GM21515 (cell line): ENCODE data around the gene LLGL1.

Experiments used
- ATAC-seq: cut with Tn5 transposase; IDR thresholded peaks from one replicate; pipeline ENCODE4 v1.9.1; 2021; ENCODE audit not compliant: unreplicated experiment

LLGL1 gene

GRCh38 chr17:18229254-18229653 is 3.8 kb downstream of the LLGL1 start:
- ATAC-seq = no peak

- no peak for ATAC-seq
These were observed 4.3 kb downstream of the LLGL1 start for GRCh38 chr17:18229771-18230170.

- no peak for ATAC-seq
These were observed 5.1 kb downstream of the LLGL1 start for GRCh38 chr17:18230288-18231141.

- ATAC-seq = no peak
These were observed 5.7 kb downstream of the LLGL1 start for GRCh38 chr17:18231164-18231563.

- ATAC-seq = no peak
These were observed 8.5 kb downstream of the LLGL1 start for GRCh38 chr17:18233803-18234518.

GRCh38 chr17:18234853-18235380 is 9.5 kb downstream of the LLGL1 start:
- no peak for ATAC-seq

GRCh38 chr17:18235743-18236256 is 10.4 kb downstream of the LLGL1 start:
- ATAC-seq = no peak

GRCh38 chr17:18236494-18236893 is 11.1 kb downstream of the LLGL1 start:
- ATAC-seq = no peak

- no peak for ATAC-seq
These were observed 12.0 kb downstream of the LLGL1 start for GRCh38 chr17:18237461-18237860.

- no peak for ATAC-seq
These were observed 12.9 kb downstream of the LLGL1 start for GRCh38 chr17:18238299-18238698.

- ATAC-seq = no peak
These were observed 15.0 kb downstream of the LLGL1 start for GRCh38 chr17:18240449-18240848.

- no peak for ATAC-seq
These were observed 15.9 kb downstream of the LLGL1 start for GRCh38 chr17:18241229-18241871.

GRCh38 chr17:18245038-18245776 is 19.8 kb downstream of the LLGL1 start:
- ATAC-seq = no peak

GRCh38 chr17:18246109-18246725 is 20.8 kb downstream of the LLGL1 start:
- no peak for ATAC-seq

- ATAC-seq = no peak
These were observed 21.6 kb downstream of the LLGL1 start for GRCh38 chr17:18246880-18247612.

GRCh38 chr17:18247613-18248001 is 22.2 kb downstream of the LLGL1 start:
- ATAC-seq = no peak

- no peak for ATAC-seq
These were observed 22.9 kb downstream of the LLGL1 start for GRCh38 chr17:18248300-18248731.

GRCh38 chr17:18248811-18249210 is 23.4 kb downstream of the LLGL1 start:
- no peak for ATAC-seq

- ATAC-seq = no peak
These were observed 24.8 kb downstream of the LLGL1 start for GRCh38 chr17:18250259-18250658.
